ENCODE data around the gene CCBE1.

DNA sequence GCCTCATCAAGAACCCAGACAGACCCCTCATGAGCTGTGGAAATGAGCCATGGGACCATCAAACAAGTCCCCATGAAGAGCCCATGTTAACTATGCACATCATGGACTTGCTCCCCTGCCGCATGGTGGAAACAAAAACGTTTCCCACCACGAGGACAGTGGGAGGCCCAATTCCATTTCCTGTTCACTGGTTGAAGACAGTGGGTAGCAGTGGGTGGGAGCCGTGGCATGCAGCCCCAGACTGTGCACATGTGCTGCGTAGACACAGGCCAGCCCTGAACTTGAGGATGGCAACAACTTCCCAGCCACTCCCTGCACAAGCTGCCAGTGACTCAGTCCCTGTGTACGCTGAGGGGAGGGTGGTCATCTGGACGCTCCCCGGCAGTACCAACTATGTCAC lies 229.7 kb downstream of the CCBE1 start:
- TF ChIP-seq, protein P1, sequence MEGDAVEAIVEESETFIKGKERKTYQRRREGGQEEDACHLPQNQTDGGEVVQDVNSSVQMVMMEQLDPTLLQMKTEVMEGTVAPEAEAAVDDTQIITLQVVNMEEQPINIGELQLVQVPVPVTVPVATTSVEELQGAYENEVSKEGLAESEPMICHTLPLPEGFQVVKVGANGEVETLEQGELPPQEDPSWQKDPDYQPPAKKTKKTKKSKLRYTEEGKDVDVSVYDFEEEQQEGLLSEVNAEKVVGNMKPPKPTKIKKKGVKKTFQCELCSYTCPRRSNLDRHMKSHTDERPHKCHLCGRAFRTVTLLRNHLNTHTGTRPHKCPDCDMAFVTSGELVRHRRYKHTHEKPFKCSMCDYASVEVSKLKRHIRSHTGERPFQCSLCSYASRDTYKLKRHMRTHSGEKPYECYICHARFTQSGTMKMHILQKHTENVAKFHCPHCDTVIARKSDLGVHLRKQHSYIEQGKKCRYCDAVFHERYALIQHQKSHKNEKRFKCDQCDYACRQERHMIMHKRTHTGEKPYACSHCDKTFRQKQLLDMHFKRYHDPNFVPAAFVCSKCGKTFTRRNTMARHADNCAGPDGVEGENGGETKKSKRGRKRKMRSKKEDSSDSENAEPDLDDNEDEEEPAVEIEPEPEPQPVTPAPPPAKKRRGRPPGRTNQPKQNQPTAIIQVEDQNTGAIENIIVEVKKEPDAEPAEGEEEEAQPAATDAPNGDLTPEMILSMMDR (conservative IDR thresholded peaks at IDR 0.05; ENCODE audit: low read depth, low read length), result no peak
- TF ChIP-seq POLR2A (IDR thresholded peaks at IDR 0.05; ENCODE audit: low read depth, low read length) (no peak), CEBPB (IDR thresholded peaks at IDR 0.05; ENCODE audit: low read depth, low read length) (no peak), BHLHE40 (IDR thresholded peaks at IDR 0.05; ENCODE audit: low read depth, low read length) (no peak), MAZ (IDR thresholded peaks at IDR 0.05; ENCODE audit: borderline replicate concordance, low read depth, low read length) (no peak)

Measured in IMR-90 (cell line).